WTC11 (cell line): Measurements from ENCODE around the gene RNF125. TPM values are rescaled to one million over a fixed set of nuclear protein-coding genes. Genes with fewer than 3 reads are reported as not detected.

Experiments
- ATAC-seq: fragments of 200-7000 bp; cut with Tn5 transposase; 2 replicates; pipeline ENCODE4 v1.10.0; 2021; ENCODE audit warnings: mild to moderate bottlenecking, moderate library complexity
- CTCF ChIA-PET: fragments of 300-600 bp; sonication (Branson Sonifier 250); formaldehyde crosslinking; loops from one replicate; lab custom pipeline; 2021; ENCODE audit warnings: antibody characterized with exemption; lab: Charles Lee
- POLR2A ChIA-PET: fragments of 350-600 bp; sonication (Branson Sonifier 250); formaldehyde crosslinking; loops from one replicate; lab custom pipeline; 2021; ENCODE audit warnings: antibody characterized with exemption; lab: Charles Lee
- DNase-seq: peaks from one replicate; pipeline ENCODE4 v3.0.0; 2021; ENCODE audit warnings: low spot score
- H3K27ac Mint-ChIP-seq: 2 replicates; pipeline ENCODE4 v1.8.0; 2021; ENCODE audit warnings: mixed read lengths
- H3K27me3 Mint-ChIP-seq: 2 replicates; pipeline ENCODE4 v1.8.0; 2021; ENCODE audit warnings: low read depth, mild to moderate bottlenecking, moderate library complexity, mixed read lengths
- H3K36me3 Mint-ChIP-seq: 2 replicates; pipeline ENCODE4 v1.8.0; 2021; ENCODE audit warnings: mixed read lengths
- H3K4me1 Mint-ChIP-seq: 2 replicates; pipeline ENCODE4 v1.8.0; 2022; ENCODE audit warnings: mixed read lengths
- H3K4me3 Mint-ChIP-seq: 2 replicates; pipeline ENCODE4 v1.8.0; 2021; ENCODE audit warnings: mild to moderate bottlenecking, moderate library complexity, mixed read lengths
- H3K9me3 Mint-ChIP-seq: 2 replicates; pipeline ENCODE4 v1.8.0; 2021; ENCODE audit warnings: mixed read lengths
- FOXP1 ChIP-seq: sonication (generic); formaldehyde crosslinking; IDR thresholded peaks from 2 replicates; pipeline ENCODE4 v1.8.0; 2022; ENCODE audit warnings: missing genetic modification reagents, mild to moderate bottlenecking, moderate library complexity, borderline replicate concordance
- GABPB1 ChIP-seq: sonication (generic); formaldehyde crosslinking; IDR thresholded peaks from 2 replicates; pipeline ENCODE4 v1.8.1; 2023; ENCODE audit warnings: mild to moderate bottlenecking, missing genetic modification reagents
- PREB ChIP-seq: sonication (generic); formaldehyde crosslinking; IDR thresholded peaks from 2 replicates; pipeline ENCODE4 v1.8.1; 2022; ENCODE audit warnings: mild to moderate bottlenecking, missing genetic modification reagents, moderate library complexity, borderline replicate concordance
- RELA ChIP-seq: sonication (generic); formaldehyde crosslinking; IDR thresholded peaks from 2 replicates; pipeline ENCODE4 v1.8.1; 2022; ENCODE audit warnings: missing genetic modification reagents, mild to moderate bottlenecking, borderline replicate concordance
- ZNF396 ChIP-seq: fragments of 250-450 bp; sonication (Bioruptor Pico); IDR thresholded peaks from 2 replicates; pipeline ENCODE4 v1.8.0; 2021; ENCODE audit warnings: mild to moderate bottlenecking, moderate library complexity, borderline replicate concordance
- ZNF416 ChIP-seq: fragments of 250-450 bp; sonication (Bioruptor Pico); IDR thresholded peaks from 2 replicates; pipeline ENCODE4 v1.9.0; 2021; ENCODE audit warnings: mild to moderate bottlenecking, inconsistent platforms
- total RNA-seq: library from RNA; stranded (reverse); gene quantifications from 3 replicates; pipeline ENCODE4 v1.2.3, GENCODE V29; 2021
- TF ChIP-seq, protein P1 (sequence below): sonication (generic); formaldehyde crosslinking; IDR thresholded peaks from 2 replicates; pipeline ENCODE4 v1.8.1; 2023; ENCODE audit warnings: mild to moderate bottlenecking, missing genetic modification reagents, borderline replicate concordance
- TF ChIP-seq, protein P2 (sequence below): sonication (generic); formaldehyde crosslinking; IDR thresholded peaks from 2 replicates; pipeline ENCODE4 v1.8.1; 2022; ENCODE audit warnings: missing genetic modification reagents, borderline replicate concordance
- TF ChIP-seq, protein P3 (sequence below): sonication (generic); formaldehyde crosslinking; IDR thresholded peaks from 2 replicates; pipeline ENCODE4 v1.8.0; 2023; ENCODE audit warnings: missing genetic modification reagents, mild to moderate bottlenecking, borderline replicate concordance
- TF ChIP-seq, protein P4 (sequence below): fragments of 250-450 bp; sonication (Bioruptor Pico); conservative IDR thresholded peaks from 2 replicates; pipeline ENCODE4 v1.9.0; 2021; ENCODE audit warnings: mild to moderate bottlenecking
- TF ChIP-seq, protein P5 (sequence below): sonication (generic); formaldehyde crosslinking; IDR thresholded peaks from 2 replicates; pipeline ENCODE4 v1.8.0; 2022; ENCODE audit warnings: mild to moderate bottlenecking, missing genetic modification reagents
- TF ChIP-seq, protein P6 (sequence below): fragments of 250-450 bp; sonication (Bioruptor Pico); IDR thresholded peaks from 2 replicates; pipeline ENCODE4 v1.9.0; 2021; ENCODE audit warnings: mild to moderate bottlenecking, borderline replicate concordance

The RNF125 gene
- total RNA-seq, 1 experiment from 2014 or later = 14.9 TPM

- TF ChIP-seq, protein P1, sequence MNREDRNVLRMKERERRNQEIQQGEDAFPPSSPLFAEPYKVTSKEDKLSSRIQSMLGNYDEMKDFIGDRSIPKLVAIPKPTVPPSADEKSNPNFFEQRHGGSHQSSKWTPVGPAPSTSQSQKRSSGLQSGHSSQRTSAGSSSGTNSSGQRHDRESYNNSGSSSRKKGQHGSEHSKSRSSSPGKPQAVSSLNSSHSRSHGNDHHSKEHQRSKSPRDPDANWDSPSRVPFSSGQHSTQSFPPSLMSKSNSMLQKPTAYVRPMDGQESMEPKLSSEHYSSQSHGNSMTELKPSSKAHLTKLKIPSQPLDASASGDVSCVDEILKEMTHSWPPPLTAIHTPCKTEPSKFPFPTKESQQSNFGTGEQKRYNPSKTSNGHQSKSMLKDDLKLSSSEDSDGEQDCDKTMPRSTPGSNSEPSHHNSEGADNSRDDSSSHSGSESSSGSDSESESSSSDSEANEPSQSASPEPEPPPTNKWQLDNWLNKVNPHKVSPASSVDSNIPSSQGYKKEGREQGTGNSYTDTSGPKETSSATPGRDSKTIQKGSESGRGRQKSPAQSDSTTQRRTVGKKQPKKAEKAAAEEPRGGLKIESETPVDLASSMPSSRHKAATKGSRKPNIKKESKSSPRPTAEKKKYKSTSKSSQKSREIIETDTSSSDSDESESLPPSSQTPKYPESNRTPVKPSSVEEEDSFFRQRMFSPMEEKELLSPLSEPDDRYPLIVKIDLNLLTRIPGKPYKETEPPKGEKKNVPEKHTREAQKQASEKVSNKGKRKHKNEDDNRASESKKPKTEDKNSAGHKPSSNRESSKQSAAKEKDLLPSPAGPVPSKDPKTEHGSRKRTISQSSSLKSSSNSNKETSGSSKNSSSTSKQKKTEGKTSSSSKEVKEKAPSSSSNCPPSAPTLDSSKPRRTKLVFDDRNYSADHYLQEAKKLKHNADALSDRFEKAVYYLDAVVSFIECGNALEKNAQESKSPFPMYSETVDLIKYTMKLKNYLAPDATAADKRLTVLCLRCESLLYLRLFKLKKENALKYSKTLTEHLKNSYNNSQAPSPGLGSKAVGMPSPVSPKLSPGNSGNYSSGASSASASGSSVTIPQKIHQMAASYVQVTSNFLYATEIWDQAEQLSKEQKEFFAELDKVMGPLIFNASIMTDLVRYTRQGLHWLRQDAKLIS (CRISPR knock-in tag) = no peak
- TF ChIP-seq FOXP1 (CRISPR knock-in tag) (no peak), GABPB1 (CRISPR knock-in tag) (no peak), ZNF396 (CRISPR knock-in tag) (no peak)
- TF ChIP-seq, protein P2, sequence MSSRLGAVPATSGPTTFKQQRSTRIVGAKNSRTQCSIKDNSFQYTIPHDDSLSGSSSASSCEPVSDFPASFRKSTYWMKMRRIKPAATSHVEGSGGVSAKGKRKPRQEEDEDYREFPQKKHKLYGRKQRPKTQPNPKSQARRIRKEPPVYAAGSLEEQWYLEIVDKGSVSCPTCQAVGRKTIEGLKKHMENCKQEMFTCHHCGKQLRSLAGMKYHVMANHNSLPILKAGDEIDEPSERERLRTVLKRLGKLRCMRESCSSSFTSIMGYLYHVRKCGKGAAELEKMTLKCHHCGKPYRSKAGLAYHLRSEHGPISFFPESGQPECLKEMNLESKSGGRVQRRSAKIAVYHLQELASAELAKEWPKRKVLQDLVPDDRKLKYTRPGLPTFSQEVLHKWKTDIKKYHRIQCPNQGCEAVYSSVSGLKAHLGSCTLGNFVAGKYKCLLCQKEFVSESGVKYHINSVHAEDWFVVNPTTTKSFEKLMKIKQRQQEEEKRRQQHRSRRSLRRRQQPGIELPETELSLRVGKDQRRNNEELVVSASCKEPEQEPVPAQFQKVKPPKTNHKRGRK (CRISPR knock-in tag) = no peak
- TF ChIP-seq, protein P3, sequence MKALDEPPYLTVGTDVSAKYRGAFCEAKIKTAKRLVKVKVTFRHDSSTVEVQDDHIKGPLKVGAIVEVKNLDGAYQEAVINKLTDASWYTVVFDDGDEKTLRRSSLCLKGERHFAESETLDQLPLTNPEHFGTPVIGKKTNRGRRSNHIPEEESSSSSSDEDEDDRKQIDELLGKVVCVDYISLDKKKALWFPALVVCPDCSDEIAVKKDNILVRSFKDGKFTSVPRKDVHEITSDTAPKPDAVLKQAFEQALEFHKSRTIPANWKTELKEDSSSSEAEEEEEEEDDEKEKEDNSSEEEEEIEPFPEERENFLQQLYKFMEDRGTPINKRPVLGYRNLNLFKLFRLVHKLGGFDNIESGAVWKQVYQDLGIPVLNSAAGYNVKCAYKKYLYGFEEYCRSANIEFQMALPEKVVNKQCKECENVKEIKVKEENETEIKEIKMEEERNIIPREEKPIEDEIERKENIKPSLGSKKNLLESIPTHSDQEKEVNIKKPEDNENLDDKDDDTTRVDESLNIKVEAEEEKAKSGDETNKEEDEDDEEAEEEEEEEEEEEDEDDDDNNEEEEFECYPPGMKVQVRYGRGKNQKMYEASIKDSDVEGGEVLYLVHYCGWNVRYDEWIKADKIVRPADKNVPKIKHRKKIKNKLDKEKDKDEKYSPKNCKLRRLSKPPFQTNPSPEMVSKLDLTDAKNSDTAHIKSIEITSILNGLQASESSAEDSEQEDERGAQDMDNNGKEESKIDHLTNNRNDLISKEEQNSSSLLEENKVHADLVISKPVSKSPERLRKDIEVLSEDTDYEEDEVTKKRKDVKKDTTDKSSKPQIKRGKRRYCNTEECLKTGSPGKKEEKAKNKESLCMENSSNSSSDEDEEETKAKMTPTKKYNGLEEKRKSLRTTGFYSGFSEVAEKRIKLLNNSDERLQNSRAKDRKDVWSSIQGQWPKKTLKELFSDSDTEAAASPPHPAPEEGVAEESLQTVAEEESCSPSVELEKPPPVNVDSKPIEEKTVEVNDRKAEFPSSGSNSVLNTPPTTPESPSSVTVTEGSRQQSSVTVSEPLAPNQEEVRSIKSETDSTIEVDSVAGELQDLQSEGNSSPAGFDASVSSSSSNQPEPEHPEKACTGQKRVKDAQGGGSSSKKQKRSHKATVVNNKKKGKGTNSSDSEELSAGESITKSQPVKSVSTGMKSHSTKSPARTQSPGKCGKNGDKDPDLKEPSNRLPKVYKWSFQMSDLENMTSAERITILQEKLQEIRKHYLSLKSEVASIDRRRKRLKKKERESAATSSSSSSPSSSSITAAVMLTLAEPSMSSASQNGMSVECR (CRISPR knock-in tag) = no peak
- TF ChIP-seq, all 79 proteins: peak for 0
Measured at GRCh38 chr18:32042337-32042736, 23.7 kb downstream of the RNF125 start (continued).

DNA sequence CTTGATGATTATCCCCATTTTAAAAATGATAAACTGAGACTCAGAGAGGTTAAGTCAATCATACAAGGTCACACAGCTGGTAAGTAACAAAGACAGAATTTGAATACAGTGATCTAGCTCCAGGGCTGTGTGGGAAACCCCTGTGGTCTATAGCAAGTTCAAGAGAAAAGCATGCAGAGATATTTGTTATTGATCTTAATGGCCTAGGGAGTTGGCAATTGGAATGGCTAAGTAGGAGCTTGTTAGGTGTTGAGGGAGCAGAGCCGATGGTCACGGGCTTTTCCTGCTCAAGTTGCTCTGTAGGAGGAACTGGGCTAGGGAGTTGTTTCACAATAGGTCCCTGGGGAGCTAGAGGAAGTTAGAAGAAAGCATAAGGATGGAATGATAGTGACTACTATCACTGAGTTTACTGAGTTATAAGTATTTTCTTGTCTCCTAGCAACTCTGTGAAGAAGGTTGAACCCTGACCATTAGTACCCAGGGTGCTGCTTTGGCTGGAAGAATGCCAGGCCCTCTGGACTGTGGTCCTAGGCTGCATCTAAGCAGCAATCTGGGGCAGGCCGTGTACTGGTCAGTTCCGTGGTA, 30.0 kb downstream of the RNF125 start:
- ChIA-PET CTCF (interaction anchor here (0.6 to 1.0 kb wide), 3 partner anchors 9 to 106 kb away, joined by 3 read pairs; partner anchors contain the start of gene TRAPPC8), POLR2A (no interaction called here)
- Mint-ChIP-seq H3K27ac (peak overlapping the region; percentile 55; the same call in 1 of the 2 replicates), H3K36me3 (peaks cover 19% of the 10 kb centered on the region), H3K27me3 (no peaks in the 10 kb centered on the region), H3K4me1 (peaks cover 7% of the 10 kb centered on the region), H3K4me3 (no peak overlapping the region), H3K9me3 (0 out of 2 replicates have a peak, but pooled peaks cover 4% of the 10 kb centered on the region)
- DNase-seq = no peak
- peak; percentile 81 for ATAC-seq
- TF ChIP-seq, protein P4, sequence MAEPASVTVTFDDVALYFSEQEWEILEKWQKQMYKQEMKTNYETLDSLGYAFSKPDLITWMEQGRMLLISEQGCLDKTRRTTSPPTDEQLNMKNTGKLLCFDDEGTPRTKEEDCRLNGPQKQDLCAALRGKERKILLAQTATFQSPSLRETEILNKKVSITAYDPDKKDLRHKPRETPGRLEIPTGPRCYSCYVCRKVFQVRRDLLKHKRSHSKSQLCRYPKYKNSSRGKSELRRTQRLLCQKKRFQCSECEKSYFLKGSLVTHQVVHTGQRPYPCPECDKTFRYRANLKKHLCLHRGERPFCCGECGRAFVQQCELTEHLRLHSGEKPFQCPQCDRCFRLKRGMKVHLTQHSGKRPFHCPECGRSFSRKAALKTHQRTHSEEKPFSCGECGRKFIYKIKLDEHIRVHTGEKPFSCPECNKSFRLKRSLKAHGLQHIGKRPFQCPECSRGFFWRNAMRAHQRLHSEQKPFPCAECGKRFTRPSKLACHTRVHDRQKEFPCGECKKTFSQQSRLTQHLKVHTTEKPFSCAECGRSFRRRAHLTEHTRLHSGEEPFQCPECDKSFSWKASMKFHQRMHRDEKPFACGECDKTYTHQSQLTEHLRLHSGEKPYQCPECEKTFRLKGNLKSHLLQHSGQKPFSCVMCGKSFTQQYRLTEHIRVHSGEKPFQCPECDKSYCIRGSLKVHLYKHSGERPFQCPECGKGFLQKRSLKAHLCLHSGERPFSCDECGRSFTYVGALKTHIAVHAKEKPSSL (CRISPR knock-in tag) = no peak
- TF ChIP-seq ZNF416 (CRISPR knock-in tag) (no peak), PREB (no peak), RELA (no peak)
- TF ChIP-seq, protein P5, sequence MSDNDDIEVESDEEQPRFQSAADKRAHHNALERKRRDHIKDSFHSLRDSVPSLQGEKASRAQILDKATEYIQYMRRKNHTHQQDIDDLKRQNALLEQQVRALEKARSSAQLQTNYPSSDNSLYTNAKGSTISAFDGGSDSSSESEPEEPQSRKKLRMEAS (CRISPR knock-in tag) = no peak
- TF ChIP-seq, protein P6, sequence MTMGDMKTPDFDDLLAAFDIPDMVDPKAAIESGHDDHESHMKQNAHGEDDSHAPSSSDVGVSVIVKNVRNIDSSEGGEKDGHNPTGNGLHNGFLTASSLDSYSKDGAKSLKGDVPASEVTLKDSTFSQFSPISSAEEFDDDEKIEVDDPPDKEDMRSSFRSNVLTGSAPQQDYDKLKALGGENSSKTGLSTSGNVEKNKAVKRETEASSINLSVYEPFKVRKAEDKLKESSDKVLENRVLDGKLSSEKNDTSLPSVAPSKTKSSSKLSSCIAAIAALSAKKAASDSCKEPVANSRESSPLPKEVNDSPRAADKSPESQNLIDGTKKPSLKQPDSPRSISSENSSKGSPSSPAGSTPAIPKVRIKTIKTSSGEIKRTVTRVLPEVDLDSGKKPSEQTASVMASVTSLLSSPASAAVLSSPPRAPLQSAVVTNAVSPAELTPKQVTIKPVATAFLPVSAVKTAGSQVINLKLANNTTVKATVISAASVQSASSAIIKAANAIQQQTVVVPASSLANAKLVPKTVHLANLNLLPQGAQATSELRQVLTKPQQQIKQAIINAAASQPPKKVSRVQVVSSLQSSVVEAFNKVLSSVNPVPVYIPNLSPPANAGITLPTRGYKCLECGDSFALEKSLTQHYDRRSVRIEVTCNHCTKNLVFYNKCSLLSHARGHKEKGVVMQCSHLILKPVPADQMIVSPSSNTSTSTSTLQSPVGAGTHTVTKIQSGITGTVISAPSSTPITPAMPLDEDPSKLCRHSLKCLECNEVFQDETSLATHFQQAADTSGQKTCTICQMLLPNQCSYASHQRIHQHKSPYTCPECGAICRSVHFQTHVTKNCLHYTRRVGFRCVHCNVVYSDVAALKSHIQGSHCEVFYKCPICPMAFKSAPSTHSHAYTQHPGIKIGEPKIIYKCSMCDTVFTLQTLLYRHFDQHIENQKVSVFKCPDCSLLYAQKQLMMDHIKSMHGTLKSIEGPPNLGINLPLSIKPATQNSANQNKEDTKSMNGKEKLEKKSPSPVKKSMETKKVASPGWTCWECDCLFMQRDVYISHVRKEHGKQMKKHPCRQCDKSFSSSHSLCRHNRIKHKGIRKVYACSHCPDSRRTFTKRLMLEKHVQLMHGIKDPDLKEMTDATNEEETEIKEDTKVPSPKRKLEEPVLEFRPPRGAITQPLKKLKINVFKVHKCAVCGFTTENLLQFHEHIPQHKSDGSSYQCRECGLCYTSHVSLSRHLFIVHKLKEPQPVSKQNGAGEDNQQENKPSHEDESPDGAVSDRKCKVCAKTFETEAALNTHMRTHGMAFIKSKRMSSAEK (CRISPR knock-in tag) = no peak
